HG02870 (cell line): Measurements from ENCODE around the gene ZNF2.
A peak's percentile ranks its signal among the peaks of the same experiment; 100 is the strongest.

Source experiments
- ATAC-seq: cut with Tn5 transposase; IDR thresholded peaks from one replicate; pipeline ENCODE4 v1.9.1; 2021; ENCODE audit warnings: mild to moderate bottlenecking, moderate library complexity; ENCODE audit not compliant: unreplicated experiment

Gene ZNF2

DNA sequence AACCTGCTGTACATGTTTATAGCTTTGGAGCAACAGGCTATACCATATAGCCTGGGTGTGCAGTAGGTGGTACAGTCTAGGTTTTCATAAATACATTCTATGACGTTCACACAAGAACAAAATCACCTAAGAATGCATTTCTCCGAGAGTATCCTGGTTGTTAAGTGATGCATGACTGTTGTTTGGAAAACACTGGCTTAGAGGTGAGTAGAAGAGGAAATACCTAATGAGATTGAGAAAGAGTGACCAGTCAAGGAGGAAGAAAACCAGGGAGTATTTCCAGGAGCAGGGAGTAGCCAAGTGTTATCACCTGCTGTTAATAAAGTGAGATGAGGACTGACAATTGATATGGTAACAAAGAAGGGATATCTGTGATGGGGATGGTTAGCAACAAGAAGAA is 38.8 kb downstream of the ZNF2 start:
- no peak for ATAC-seq

DNA sequence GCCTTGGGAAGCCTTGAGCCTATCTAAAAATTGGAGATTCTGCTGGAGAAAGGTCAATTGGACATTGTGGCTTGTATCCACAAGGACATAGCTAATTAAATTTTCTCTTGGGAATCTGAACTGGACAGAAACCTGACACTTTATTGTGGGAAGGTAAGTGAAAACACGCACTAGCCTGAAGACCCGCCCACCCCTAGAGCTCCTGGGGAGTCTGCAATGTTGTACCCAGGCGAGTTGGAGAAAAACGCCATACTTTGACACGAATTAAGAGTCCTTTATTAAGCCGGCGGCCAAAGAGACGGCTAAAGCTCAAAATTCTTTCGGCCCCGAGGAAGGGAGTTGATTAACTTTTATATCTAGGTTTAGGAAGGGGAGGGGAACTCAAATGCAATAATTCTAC is 40.5 kb downstream of the ZNF2 start:
- ATAC-seq = no peak

DNA sequence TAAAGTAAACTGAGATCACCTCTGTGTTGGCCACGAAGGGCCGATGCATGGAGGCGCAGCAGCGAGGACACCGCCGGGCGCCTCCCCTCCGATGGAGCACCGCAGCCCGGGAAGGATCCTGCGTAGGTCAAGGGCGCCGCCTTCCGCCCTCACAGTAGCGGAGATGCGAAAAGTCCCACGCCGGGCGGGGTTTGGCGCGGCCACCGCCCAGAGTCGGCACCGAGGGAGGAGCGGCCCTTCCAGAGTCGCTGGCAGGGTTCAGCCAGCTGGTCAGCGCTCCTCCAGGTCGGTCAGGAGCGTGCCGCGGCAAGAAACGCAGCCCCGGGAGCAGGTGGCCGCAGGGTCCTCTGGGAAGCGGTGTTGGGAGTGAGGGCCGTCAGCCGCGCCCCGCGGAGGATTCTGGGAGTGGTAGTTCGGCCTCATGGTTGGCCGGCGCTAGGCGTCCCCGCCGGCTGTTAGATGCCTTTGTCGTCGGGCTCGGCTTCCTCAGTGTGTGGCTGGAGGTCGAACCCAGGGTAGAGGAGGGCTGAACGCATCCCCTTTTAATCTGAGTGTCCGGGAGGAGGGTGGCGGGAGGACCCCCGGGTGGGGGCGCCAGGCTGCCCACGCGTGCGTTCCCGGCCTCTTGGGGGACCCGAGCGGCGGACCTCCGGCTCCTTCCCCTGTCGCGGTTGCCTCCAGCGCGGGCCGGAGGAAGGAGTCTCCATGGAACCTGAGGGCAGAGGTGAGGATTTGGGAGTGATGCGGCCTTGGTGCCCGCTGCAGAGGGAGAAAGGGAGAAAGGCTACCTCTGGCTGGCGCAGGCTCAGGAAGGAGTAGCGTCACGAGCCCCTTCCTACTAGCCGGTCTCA is 41.7 kb downstream of the ZNF2 start, which contains the start of gene ZNF892:
Gene ZNF892 (plus strand): TSS at position 411 of the 851 bp plus-strand sequence. CDS start 295 bp downstream, at position 706.
- peak; percentile 98 for ATAC-seq

DNA sequence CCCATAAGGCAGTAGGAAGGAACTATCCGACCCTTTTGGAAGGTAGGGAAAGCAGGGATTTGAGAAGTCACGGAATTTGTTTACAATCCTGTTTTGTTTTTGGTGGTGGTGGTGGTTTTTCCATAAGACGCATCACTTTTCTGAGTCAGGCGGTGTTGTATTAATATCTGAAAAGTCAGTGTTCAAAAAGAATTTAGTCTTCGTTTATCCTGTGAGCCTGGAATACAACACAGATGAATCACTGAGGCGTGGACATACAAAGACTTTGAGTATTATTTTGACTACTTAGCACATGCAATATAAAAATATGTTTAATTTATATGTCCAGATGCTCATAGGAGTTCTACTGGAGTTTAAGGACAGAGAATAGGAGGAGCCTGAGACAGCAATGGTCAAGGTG is 42.5 kb downstream of the ZNF2 start:
- no peak for ATAC-seq

DNA sequence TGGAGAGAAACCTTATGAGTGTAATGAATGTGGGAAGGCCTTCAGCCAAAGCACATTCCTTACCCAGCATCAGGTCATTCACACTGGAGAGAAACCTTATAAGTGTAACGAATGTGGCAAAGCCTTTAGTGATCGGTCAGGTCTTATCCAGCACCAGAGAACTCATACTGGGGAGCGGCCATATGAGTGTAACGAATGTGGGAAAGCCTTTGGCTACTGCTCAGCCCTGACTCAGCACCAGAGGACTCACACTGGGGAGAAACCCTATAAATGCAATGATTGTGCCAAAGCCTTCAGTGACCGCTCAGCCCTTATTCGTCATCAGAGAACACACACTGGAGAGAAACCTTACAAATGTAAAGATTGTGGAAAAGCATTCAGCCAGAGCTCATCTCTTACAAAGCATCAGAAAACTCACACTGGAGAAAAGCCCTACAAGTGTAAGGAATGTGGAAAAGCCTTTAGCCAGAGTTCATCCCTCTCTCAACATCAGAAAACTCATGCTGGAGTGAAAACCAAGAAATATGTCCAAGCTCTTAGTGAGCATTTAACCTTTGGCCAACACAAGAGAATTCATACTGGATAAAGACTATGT is 49.5 kb downstream of the ZNF2 start:
- ATAC-seq = no peak

DNA sequence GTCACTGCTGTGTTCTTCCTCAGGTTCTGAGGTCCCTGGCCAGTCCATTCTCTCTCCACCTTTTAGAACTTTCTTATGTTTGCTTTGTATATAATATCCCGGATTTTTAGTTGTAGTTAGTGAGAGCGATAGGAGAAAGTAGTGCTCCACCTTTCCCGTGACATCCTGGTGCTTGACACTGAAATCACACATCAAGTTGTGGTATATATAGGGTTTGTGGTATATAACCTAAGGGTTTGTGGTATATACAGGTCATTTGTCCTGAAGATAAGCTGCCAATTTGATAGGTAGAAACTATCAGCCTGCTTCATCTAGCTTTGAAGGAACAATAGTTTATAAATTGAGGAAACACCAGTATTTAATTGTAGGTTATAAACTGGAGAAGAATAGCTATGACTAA is 54.8 kb downstream of the ZNF2 start:
- no peak for ATAC-seq

DNA sequence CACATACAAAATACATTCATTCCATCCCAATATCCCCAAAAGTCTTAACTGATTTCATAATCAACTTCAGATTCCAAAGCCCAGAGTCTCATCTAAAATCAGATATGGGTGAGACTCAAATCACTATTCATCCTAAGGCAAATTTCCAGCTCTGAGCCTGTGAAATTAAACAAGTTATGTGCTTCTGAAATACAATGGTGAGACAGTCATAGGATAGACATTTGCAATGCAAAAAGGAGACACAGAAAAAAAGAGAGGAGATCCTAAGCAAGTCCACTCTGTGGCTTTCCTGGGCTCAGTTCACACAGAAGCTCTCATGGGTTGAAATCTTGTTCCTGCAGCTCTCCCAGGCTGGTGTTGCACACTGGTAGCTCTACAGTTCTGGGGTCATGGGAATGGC is 60.0 kb downstream of the ZNF2 start:
- ATAC-seq = no peak

DNA sequence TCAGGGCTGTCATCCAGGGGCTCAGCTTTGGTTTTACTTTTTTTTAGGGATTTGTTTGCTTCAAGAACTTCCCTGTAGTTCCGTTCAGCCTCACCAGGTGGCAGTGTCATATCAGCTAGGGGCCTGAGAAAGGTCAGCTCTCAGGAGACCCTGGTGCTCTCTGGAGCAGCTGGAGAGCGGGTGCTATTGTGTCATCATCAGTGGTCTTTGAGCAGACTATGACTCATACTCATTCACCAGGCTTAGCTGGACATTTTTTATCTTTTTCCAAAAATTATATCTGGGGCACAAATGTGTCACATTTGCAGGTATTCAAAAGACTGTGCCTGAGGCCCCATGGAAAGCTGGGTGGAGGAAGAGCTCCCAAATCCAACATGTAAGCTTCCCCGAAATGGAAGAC is 66.1 kb downstream of the ZNF2 start:
- ATAC-seq = no peak

DNA sequence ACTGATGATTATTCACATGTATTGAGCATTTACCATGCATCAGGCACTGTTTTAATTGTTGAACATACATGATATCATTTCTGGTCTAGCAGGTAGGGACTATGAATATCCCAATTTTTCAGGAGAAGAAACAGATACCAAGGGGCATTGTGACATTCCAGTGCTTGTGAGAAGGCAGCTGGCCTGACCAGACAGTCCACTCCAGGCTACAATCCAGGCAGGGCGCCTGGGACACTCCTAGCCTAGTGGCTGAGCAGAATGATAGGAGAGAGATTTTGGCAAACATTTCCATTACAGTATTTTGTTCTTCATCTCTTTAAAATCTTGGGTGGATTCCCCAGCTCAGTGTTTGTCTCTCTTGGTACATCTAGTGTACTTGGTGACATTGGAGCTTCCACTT is 66.6 kb downstream of the ZNF2 start:
- ATAC-seq = no peak
